Umbilical cord (tissue), 2 donors: ENCODE results near the gene OOSP2. TPM values are rescaled to one million over a fixed set of nuclear protein-coding genes. Genes with fewer than 3 reads are reported as not detected.
"Not testable (repeated sequence)": the region's sequence is repeated elsewhere in the genome, so short reads cannot be mapped to it uniquely, and the experiment has no call there.

ENCODE experiments used
- DNase-seq: peaks from one replicate; pipeline ENCODE4 v3.0.0-alpha.2; 2015; ENCODE audit warnings: low spot score
- total RNA-seq: library from RNA; depleted of rRNA; stranded (reverse); fragments of >200 nt; gene quantifications from one replicate; pipeline ENCODE4 v1.2.3, GENCODE V29; 2014; ENCODE audit warnings: low replicate concordance; ENCODE audit not compliant: insufficient read depth

OOSP2 gene
- total RNA-seq: 3.4 TPM

GRCh38 chr11:60040109-60040508 is at the start of gene OOSP2:
Gene OOSP2 (plus strand): TSS chr11:60040409. CDS start chr11:60040460, 51 bp downstream.
- no peak for DNase-seq

- DNase-seq: no peak
Observed at GRCh38 chr11:59990421-59990820, 49.8 kb upstream of the OOSP2 start.

GRCh38 chr11:59992425-59992824 is 47.8 kb upstream of the OOSP2 start:
- no peak for DNase-seq

DNA sequence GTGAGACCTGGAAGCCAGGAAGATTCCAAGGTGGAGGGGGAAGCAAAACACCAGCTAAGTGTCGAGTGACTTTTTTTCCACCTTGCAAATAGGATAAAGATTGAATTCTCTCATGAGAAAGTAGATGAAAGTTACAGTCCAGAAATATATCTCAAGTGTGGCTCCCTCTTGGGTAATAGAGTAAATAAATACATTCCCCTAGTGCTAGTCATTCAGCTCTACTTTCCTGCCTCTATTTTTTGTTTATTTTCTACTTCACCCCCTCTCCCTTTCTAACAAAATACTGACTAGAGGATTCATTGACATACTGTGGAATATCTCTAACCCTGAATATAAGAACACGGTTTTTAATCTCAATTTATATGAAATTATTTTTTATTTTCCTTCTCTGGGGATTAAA is 42.4 kb upstream of the OOSP2 start:
- DNase-seq: no peak

DNA sequence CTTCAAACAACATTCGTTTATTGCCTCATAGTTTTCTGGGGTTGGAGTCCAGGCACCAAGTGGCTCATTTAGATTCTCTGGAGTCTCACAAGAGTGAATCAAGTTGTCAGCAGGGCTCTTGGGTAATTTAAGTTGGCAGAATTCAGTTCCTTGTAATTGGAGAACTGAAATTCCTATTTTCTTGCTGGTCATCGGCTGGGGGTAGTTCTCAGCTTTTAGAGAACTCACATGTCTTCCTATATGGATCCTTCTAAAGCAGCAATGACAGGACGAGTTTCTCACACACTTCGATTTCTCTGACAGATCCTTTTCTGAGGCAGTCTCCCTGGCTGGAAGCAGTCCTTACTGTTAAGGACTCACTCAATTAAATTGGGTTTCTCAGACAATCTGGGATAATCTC is 40.5 kb upstream of the OOSP2 start:
- DNase-seq: no peak

GRCh38 chr11:60003729-60004128 is 36.5 kb upstream of the OOSP2 start:
- DNase-seq: no peak

DNA sequence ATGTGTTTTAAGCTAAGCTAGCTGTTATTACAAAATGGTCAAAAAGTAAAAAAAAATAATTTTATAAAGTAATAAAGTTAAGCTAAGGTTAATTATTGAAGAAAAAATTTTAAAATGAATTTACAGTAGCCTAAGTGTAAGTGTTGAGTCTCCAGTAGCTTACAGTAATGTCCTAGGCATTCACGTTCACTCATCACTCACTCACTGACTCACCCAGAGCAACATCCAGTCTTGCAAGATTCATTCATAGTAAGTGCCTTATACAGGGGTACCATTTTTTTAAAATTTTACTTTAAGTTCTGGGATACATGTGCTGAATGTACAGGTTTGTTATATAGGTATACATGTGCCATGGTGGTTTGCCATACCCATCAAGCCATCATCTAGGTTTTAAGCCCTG is 34.8 kb upstream of the OOSP2 start:
- no peak for DNase-seq

DNA sequence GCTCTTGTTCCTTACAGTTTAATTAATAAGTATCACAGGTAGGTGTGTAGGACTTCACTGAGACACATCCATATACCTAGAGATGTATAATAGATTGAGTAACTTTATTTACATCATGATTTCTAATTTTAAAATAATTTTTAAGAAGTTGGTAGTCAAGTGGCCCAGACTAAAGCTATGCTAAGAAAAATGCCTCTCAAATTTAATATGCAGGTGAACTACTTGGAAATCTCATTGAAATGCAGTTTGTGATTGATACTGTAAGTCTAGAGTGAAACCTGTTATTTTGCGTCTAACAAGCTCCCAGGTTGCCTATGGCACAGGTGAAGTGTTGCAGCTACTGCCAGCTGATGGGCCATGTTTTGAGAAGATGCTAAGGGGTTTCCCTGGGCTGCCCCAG is 23.3 kb upstream of the OOSP2 start, which contains the start of gene OOSP4B:
OOSP4B (plus strand) TSS at position 301 of the 400 bp plus-strand sequence.
- DNase-seq: no peak

GRCh38 chr11:60018058-60018457 is 22.2 kb upstream of the OOSP2 start:
- no peak for DNase-seq

DNA sequence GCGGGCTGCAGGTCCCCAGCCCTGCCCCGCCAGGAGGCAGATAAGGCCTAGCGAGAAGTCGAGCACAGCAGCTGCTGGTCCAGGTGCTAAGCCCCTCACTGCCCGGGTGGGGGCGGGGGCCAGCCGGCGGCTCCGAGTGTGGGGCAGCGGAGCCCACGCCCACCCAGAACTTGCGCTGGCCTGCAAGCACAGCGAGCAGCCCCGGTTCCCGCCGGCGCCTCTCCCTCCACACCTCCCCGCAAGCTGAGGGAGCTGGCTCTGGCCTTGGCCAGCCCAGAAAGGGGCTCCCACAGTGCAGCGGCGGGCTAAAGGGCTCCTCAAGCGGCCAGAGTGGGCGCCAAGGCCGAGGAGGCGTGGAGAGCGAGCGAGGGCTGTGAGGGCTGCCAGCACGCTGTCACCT is 19.8 kb upstream of the OOSP2 start:
- not testable (repeated sequence) for DNase-seq

- DNase-seq: peak; percentile 14
Observed at GRCh38 chr11:60029015-60029632, 11.1 kb upstream of the OOSP2 start.

DNA sequence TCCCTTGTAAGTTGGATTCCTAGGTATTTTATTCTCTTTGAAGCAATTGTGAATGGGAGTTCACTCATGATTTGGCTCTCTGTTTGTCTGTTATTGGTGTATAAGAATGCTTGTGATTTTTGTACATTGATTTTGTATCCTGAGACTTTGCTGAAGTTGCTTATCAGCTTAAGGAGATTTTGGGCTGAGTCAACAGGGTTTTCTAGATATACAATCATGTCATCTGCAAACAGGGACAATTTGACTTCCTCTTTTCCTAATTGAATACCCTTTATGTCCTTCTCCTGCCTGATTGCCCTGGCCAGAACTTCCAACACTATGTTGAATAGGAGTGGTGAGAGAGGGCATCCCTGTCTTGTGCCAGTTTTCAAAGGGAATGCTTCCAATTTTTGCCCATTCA is 10.2 kb downstream of the OOSP2 start:
- not testable (repeated sequence) for DNase-seq

DNA sequence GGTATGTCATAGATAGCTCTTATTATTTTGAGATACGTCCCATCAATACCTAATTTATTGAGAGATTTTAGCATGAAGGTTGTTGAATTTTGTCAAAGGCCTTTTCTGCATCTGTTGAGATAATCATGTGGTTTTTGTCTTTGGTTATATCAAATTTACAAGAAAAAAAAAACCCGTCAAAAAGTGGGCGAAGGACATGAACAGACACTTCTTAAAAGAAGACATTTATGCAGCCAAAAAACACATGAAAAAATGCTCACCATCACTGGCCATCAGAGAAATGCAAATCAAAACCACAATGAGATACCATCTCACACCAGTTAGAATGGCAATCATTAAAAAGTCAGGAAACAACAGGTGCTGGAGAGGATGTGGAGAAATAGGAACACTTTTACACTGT is 10.6 kb downstream of the OOSP2 start:
- not testable (repeated sequence) for DNase-seq

- no peak for DNase-seq
Observed at GRCh38 chr11:60056349-60056969, 16.2 kb downstream of the OOSP2 start, which contains the start of gene MS4A3. Gene MS4A3 (plus strand): TSS chr11:60056665. CDS start chr11:60061161, 4,496 bp downstream.

GRCh38 chr11:60059052-60059451 is 18.8 kb downstream of the OOSP2 start:
- no peak for DNase-seq

GRCh38 chr11:60059521-60060240 is 19.5 kb downstream of the OOSP2 start:
- DNase-seq: no peak

- no peak for DNase-seq
Observed at GRCh38 chr11:60064111-60064510, 23.9 kb downstream of the OOSP2 start.

- DNase-seq: no peak
Observed at GRCh38 chr11:60065801-60066200, 25.6 kb downstream of the OOSP2 start.

DNA sequence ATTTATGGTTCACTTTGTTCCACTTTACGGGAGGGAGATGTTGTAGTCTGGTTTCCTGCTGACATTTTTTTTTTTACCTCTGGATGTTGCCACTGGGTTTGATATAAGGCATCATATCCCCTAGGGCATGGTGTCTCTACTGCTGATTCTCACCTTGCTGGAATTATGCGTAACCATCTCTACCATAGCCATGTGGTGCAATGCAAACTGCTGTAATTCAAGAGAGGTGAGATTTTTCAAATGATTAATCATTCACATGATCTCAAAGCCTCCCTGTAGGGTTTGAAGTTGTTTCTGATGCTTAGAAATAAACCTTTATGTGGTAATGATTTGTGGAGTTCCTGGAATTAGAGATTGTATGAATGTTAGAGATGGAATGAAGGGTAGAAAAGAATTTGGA is 29.2 kb downstream of the OOSP2 start:
- DNase-seq: no peak

DNA sequence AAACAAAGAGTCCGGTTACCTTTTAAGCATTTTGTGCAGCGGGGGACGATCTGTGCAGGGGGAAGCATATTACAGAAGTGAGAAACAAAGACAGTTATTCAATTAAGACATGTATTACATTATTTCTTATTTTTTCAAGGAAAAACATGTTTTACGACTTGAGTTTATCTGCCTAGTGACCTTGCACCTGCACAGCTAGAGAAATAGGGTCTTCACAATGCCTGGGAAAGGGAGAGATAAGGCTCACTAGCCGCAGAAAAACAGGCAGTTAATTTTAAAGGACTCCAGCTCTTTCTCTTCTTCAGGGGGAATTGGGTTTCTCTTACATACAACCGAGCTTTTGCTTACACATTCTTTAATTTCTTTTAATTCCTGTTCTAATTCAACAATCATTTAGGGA is 31.4 kb downstream of the OOSP2 start:
- not testable (repeated sequence) for DNase-seq

DNA sequence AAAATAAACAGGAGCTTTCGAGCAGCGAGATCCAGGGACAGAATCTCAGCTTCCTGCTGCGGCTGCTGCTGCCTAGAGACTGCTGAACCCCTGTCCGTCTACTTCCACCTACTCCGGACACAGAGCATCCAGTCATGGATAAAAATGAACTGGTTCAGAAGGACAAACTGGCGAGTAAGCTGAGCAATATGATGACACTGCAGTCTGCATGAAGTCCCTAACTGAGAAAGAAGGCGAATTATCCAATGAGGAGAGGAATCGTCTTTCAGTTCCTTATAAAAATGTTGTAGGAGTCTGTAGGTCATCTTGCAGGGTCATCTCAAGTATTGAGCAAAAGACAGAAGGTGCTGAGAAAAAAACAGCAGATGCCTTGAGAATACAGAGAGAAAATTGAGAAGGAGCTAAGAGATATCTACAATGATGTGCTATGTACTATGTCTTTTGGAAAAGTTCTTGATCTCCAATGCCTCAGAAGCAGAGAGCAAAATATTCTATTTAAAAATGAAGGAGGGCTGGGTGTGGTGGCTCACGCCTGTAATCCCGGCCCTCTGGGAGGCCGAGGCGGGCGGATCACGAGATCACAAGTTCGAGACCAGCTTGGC is 37.1 kb downstream of the OOSP2 start:
- DNase-seq: no peak

DNA sequence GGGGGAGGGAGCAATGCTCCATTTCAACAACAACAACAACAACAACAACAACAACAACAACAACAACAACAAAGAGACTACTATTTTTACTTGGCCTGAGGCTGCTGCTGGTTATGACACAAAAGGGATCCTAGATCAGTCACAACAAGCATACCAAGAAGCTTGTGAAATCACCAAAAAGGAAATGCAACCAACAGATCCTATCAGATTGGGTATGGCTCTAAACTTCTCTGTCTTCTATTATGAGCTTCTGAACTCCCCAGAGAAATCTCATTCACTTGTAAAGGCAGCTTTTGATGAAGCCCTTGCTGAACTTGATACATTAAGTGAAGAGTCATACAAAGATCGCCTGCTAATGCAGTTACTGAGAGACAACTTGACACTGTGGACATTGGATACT is 37.8 kb downstream of the OOSP2 start:
- no peak for DNase-seq
